Measurements from ENCODE around the gene KIF26B.

The KIF26B gene

GRCh38 chr1:245363461-245364200 lies 208.8 kb downstream of the KIF26B start:
- DNase-seq, result no peak

GRCh38 chr1:245365095-245366020 lies 210.6 kb downstream of the KIF26B start:
- DNase-seq, result no peak

GRCh38 chr1:245366886-245367285 lies 212.1 kb downstream of the KIF26B start:
- DNase-seq, result no peak

GRCh38 chr1:245370175-245370825 lies 215.5 kb downstream of the KIF26B start:
- no peak for DNase-seq

GRCh38 chr1:245370905-245371581 lies 216.3 kb downstream of the KIF26B start:
- no peak for DNase-seq

GRCh38 chr1:245373131-245373530 lies 218.3 kb downstream of the KIF26B start:
- DNase-seq, result no peak

- DNase-seq, result no peak
Measured at GRCh38 chr1:245375789-245376460, 221.1 kb downstream of the KIF26B start.

- DNase-seq, result no peak
Measured at GRCh38 chr1:245377854-245378253, 223.1 kb downstream of the KIF26B start.

GRCh38 chr1:245378311-245378722 lies 223.5 kb downstream of the KIF26B start:
- DNase-seq, result no peak

GRCh38 chr1:245378745-245379144 lies 224.0 kb downstream of the KIF26B start:
- no peak for DNase-seq

- no peak for DNase-seq
Measured at GRCh38 chr1:245380790-245381535, 226.2 kb downstream of the KIF26B start.

GRCh38 chr1:245382981-245383380 lies 228.2 kb downstream of the KIF26B start:
- no peak for DNase-seq

- no peak for DNase-seq
Measured at GRCh38 chr1:245383396-245384330, 228.9 kb downstream of the KIF26B start.

GRCh38 chr1:245386297-245386971 lies 231.6 kb downstream of the KIF26B start:
- no peak for DNase-seq

GRCh38 chr1:245388687-245389086 lies 233.9 kb downstream of the KIF26B start:
- no peak for DNase-seq

GRCh38 chr1:245389873-245390272 lies 235.1 kb downstream of the KIF26B start:
- DNase-seq, result no peak

GRCh38 chr1:245390975-245391374 lies 236.2 kb downstream of the KIF26B start:
- no peak for DNase-seq

GRCh38 chr1:245393694-245394093 lies 238.9 kb downstream of the KIF26B start:
- DNase-seq, result no peak

- no peak for DNase-seq
Measured at GRCh38 chr1:245395680-245396079, 240.9 kb downstream of the KIF26B start.

GRCh38 chr1:245396615-245397014 lies 241.8 kb downstream of the KIF26B start:
- DNase-seq, result no peak
